OCI-LY7 (cell line): ENCODE results near the gene TSPAN31. TPM values are rescaled to one million over a fixed set of nuclear protein-coding genes. Genes with fewer than 3 reads are reported as not detected.
A peak's percentile ranks its signal among the peaks of the same experiment; 100 is the strongest.

Experiments
- BruUV-seq: library from RNA; stranded (reverse); fragments of 400-500 nt; replicated peaks from 2 replicates; lab custom pipeline; 2021; lab: Mats Ljungman, UMichigan
- CTCF ChIA-PET: fragments of 300-600 bp; sonication (Branson Sonifier 250); formaldehyde crosslinking; loops from one replicate; lab custom pipeline; 2022; ENCODE audit warnings: antibody characterized with exemption; ENCODE audit not compliant: unreplicated experiment; lab: Charles Lee
- POLR2A ChIA-PET: fragments of 300-600 bp; sonication (Branson Sonifier 250); formaldehyde crosslinking; loops from one replicate; lab custom pipeline; 2022; ENCODE audit warnings: antibody characterized with exemption; lab: Charles Lee
- DNase-seq: peaks from one replicate; pipeline ENCODE4 v3.0.0-alpha.2; 2015; ENCODE audit warnings: low spot score
- H2AFZ ChIP-seq: fragments of 200-600 bp; sonication (generic), shearing (Covaris generic); 2 replicates; pipeline ENCODE4 v1.6.1; 2014; ENCODE audit warnings: mild to moderate bottlenecking, antibody characterized with exemption, low read length, moderate library complexity
- H3K27ac ChIP-seq: fragments of 200-600 bp; sonication (generic); 2 replicates; pipeline ENCODE4 v1.5.1; 2014; ENCODE audit warnings: mixed run types, low read depth, mild to moderate bottlenecking, moderate library complexity, low read length, inconsistent platforms; ENCODE audit not compliant: poor library complexity, severe bottlenecking
- H3K36me3 ChIP-seq: fragments of 200-600 bp; sonication (generic); 2 replicates; pipeline ENCODE4 v1.6.1; 2014; ENCODE audit warnings: mild to moderate bottlenecking, antibody characterized with exemption, low read length, moderate library complexity, mixed read lengths; ENCODE audit not compliant: insufficient read depth
- H3K4me1 ChIP-seq: fragments of 200-600 bp; sonication (generic); 2 replicates; pipeline ENCODE4 v1.5.1; 2014; ENCODE audit warnings: mild to moderate bottlenecking, low read length; ENCODE audit not compliant: insufficient read depth, poor library complexity, severe bottlenecking
- H3K4me2 ChIP-seq: fragments of 200-600 bp; sonication (generic); 2 replicates; pipeline ENCODE4 v1.6.1; 2014; ENCODE audit warnings: mild to moderate bottlenecking, low read length
- H3K4me3 ChIP-seq: fragments of 200-600 bp; sonication (generic); 2 replicates; pipeline ENCODE4 v1.5.1; 2014; ENCODE audit warnings: mild to moderate bottlenecking, low read depth, low read length; ENCODE audit not compliant: poor library complexity, severe bottlenecking
- H3K79me2 ChIP-seq: fragments of 200-600 bp; sonication (generic); 2 replicates; pipeline ENCODE4 v1.6.1; 2016; ENCODE audit warnings: low read depth, mild to moderate bottlenecking, low read length, moderate library complexity, mixed read lengths; ENCODE audit not compliant: insufficient read depth
- H3K9me2 ChIP-seq: fragments of 200-600 bp; sonication (generic); 2 replicates; pipeline ENCODE4 v1.6.1; 2016; ENCODE audit warnings: mild to moderate bottlenecking, low read length, mixed read lengths; ENCODE audit not compliant: insufficient read depth
- H3K9me3 ChIP-seq: fragments of 200-600 bp; sonication (generic); 2 replicates; pipeline ENCODE4 v1.6.1; 2014; ENCODE audit warnings: mild to moderate bottlenecking, mixed run types, low read length, mixed read lengths
- H4K20me1 ChIP-seq: fragments of 200-600 bp; sonication (generic); 2 replicates; pipeline ENCODE4 v1.6.1; 2014; ENCODE audit warnings: mild to moderate bottlenecking, antibody characterized with exemption, low read length, moderate library complexity, mixed read lengths; ENCODE audit not compliant: insufficient read depth
- EZH2phosphoT487 ChIP-seq: fragments of 200-600 bp; sonication (generic); IDR thresholded peaks from 2 replicates; pipeline ENCODE4 v1.6.1; 2018; ENCODE audit warnings: low read depth, borderline replicate concordance, mild to moderate bottlenecking, mixed run types, antibody characterized with exemption, low read length, moderate library complexity, mixed read lengths
- intact Hi-C: fragments of 100-400 bp; cut with micrococcal nuclease; formaldehyde crosslinking; loops from one replicate; pipeline ENCODE4 v1.10.0; 2022; ENCODE audit not compliant: unreplicated experiment
- total RNA-seq, 2 experiments: library from RNA; depleted of rRNA in 1 of 2; stranded (reverse); fragments of >200 nt in 1 of 2; shearing (Covaris generic) in 1 of 2; gene quantifications; 2 replicates each; pipeline ENCODE4 v1.2.3, GENCODE V29; 2014 to 2022
- TF ChIP-seq, protein P1 (sequence below): fragments of 200-600 bp; sonication (generic); conservative IDR thresholded peaks from 2 replicates; pipeline ENCODE4 v1.5.1; 2014; ENCODE audit warnings: mild to moderate bottlenecking, antibody characterized with exemption, low read length, moderate library complexity, mixed read lengths

Gene TSPAN31
- total RNA-seq, 2 experiments from 2014 or later, result 2.4 to 6.4 TPM

DNA sequence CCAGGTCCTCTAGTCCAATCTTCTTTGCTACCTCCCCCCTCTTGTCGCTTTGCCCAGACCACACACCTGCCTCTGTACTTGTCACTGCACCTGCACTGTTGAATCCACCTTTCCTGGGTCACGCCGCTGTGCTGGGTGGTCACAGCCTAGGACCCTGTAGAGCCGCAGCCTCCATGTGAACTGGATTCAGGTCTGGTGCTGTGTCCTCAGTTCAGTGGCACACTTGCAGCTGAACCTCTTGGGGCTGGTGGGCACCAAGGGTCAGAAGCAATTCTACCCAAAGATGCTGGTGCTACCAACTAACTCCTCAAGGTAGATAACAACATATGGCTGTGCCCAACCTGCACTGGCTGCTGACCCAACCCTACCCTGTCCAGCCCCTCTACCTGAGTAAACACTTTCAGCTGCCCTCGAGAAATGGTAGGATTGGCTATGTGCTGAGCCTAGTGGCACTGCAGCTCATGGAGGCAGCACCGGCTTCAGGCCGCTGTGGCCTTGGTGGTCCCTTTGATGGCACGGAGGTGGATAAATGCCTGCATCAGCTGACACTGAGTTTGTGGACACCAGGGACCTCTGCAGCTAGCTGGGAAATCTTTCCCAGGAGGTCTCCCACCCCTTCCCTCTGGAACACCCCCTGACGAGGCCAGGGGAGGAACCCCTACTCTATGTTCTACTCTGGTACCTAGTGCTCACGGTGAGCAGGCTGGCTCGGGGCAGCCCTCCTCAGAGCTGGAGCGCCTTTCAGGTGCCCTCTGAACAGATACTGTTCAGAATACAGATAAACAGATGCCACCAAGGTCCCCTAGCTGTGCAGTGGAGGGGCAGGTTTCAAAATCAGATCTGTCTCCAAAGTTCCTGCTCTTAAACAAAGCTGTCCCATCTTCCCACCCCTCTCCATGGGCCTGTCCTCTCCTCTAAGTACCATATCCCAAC lies 20.6 kb upstream of the TSPAN31 start:
- H3K4me1 ChIP-seq, result peaks cover 8% of the 10 kb centered on the region
- intact Hi-C loops, result no loop called here
- TF ChIP-seq, protein P1, sequence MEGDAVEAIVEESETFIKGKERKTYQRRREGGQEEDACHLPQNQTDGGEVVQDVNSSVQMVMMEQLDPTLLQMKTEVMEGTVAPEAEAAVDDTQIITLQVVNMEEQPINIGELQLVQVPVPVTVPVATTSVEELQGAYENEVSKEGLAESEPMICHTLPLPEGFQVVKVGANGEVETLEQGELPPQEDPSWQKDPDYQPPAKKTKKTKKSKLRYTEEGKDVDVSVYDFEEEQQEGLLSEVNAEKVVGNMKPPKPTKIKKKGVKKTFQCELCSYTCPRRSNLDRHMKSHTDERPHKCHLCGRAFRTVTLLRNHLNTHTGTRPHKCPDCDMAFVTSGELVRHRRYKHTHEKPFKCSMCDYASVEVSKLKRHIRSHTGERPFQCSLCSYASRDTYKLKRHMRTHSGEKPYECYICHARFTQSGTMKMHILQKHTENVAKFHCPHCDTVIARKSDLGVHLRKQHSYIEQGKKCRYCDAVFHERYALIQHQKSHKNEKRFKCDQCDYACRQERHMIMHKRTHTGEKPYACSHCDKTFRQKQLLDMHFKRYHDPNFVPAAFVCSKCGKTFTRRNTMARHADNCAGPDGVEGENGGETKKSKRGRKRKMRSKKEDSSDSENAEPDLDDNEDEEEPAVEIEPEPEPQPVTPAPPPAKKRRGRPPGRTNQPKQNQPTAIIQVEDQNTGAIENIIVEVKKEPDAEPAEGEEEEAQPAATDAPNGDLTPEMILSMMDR, result no peak
- no peak for TF ChIP-seq EZH2phosphoT487
- H3K79me2 ChIP-seq, result no peaks in the 10 kb centered on the region
- peak overlapping the region; percentile 30 for H3K27ac ChIP-seq
- no TSS peak for BruUV-seq
- peaks cover 45% of the 10 kb centered on the region for H3K36me3 ChIP-seq
- H4K20me1 ChIP-seq, result no peaks in the 10 kb centered on the region
- no peak overlapping the region for H3K4me3 ChIP-seq
- POLR2A ChIA-PET, result no interaction called here
- no peak overlapping the region for H3K4me2 ChIP-seq
- no peaks in the 10 kb centered on the region for H3K9me3 ChIP-seq
- CTCF ChIA-PET, result no interaction called here
- H3K9me2 ChIP-seq, result no peaks in the 10 kb centered on the region
- H2AFZ ChIP-seq, result no peak overlapping the region
- no peak for DNase-seq

DNA sequence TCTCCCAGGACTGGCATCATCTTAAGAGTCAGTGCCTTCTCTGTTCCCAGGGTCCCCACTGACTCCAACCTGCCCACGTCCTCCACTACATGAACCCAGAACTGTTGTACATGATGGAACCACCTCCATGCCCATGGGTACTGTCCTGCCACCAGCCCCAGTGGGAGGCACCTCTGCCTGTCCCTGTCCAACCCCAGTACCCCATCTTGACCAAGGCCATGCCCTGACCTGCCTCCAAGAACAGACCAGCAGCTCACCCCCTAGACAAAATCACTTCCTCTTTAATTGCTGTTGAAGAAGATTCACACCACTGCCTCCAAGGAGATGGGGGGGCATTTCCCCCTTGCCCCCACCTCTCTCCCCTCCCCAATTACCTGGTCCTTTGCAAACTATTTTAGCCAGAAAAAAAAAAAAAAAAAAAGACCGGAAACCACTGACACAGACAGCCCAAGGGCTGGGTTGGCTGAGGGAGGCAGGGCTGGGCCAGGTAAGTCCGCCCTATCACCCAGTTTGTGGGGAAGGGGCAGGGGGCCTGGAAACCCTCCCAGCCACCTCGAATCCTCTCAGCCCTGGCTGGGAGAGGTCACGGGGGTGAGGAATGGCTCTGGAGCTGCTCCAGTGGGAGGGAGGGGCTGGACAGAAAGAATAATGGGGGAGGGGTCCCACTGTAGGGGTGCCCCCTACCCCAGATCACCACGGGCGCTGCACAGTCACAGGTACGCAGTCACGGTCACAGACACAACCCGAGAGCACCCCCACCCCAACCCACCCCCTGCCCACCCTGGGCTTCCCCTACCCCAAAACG lies 19.7 kb upstream of the TSPAN31 start:
- DNase-seq, result peak; percentile 61
- BruUV-seq, result TSS peak; percentile 68
- ChIA-PET POLR2A (no interaction called here), CTCF (no interaction called here)
- no peaks in the 10 kb centered on the region for H4K20me1 ChIP-seq
- peak overlapping the region; percentile 30 for H3K27ac ChIP-seq
- TF ChIP-seq EZH2phosphoT487, result no peak
- TF ChIP-seq, protein P1, result no peak
- peaks cover 45% of the 10 kb centered on the region for H3K36me3 ChIP-seq
- H3K9me3 ChIP-seq, result no peaks in the 10 kb centered on the region
- no peak overlapping the region; the same call in 1 of the 2 replicates for H3K4me2 ChIP-seq
- no peaks in the 10 kb centered on the region for H3K79me2 ChIP-seq
- no peaks in the 10 kb centered on the region for H3K9me2 ChIP-seq
- H3K4me1 ChIP-seq, result peaks cover 8% of the 10 kb centered on the region
- no peak overlapping the region for H2AFZ ChIP-seq
- intact Hi-C loops, result no loop called here
- H3K4me3 ChIP-seq, result no peak overlapping the region
